Keratinocyte (primary cell): ENCODE measurements around the gene EIF2D. TPM values are rescaled to one million over a fixed set of nuclear protein-coding genes. Genes with fewer than 3 reads are reported as not detected.

ENCODE experiments used
- DNase-seq: peaks from one replicate; pipeline ENCODE4 v3.0.0-alpha.2; 2011; ENCODE audit warnings: low read depth, missing footprints, low spot score
- FAIRE-seq: peaks from 2 replicates; lab custom pipeline; 2011; peaks lifted over from hg19 to GRCh38; lab: Jason Lieb, UNC
- H2AFZ ChIP-seq: 2 replicates; pipeline ENCODE4 v1.6.0; 2012; ENCODE audit warnings: low read length, control low read depth, inconsistent platforms; ENCODE audit not compliant: control insufficient read depth
- H3K27ac ChIP-seq: 2 replicates; pipeline ENCODE4 v1.5.1; 2011; ENCODE audit warnings: low read length; ENCODE audit not compliant: control insufficient read depth, insufficient read depth
- H3K27me3 ChIP-seq: 3 replicates; pipeline ENCODE4 v1.6.0; 2011; ENCODE audit warnings: low read length; ENCODE audit not compliant: control insufficient read depth, insufficient read depth; ENCODE audit errors: extremely low read depth
- H3K36me3 ChIP-seq, 2 experiments: 2 replicates in 1 of 2; 3 replicates in 1 of 2; pipeline ENCODE4 v1.5.1; 2011; ENCODE audit warnings: low read length in 2 of 2, mild to moderate bottlenecking in 1 of 2; ENCODE audit not compliant: control insufficient read depth in 2 of 2, insufficient read depth in 2 of 2; ENCODE audit errors: extremely low read depth in 1 of 2
- H3K4me1 ChIP-seq: 3 replicates; pipeline ENCODE4 v1.5.1; 2011; ENCODE audit warnings: low read length; ENCODE audit not compliant: control insufficient read depth, insufficient read depth; ENCODE audit errors: extremely low read depth
- H3K4me2 ChIP-seq: 3 replicates; pipeline ENCODE4 v1.6.0; 2011; ENCODE audit warnings: low read depth, low read length; ENCODE audit not compliant: control insufficient read depth, insufficient read depth; ENCODE audit errors: extremely low read depth
- H3K4me3 ChIP-seq, 3 experiments: fragments of 200-600 bp in 1 of 3; sonication (generic) in 1 of 3; 2 replicates in 2 of 3; 3 replicates in 1 of 3; pipeline ENCODE4 v1.5.1; 2011 to 2016; ENCODE audit warnings: low read length in 3 of 3, mild to moderate bottlenecking in 3 of 3, control low read depth in 2 of 3, inconsistent platforms in 1 of 3, low read depth in 1 of 3, mixed read lengths in 1 of 3, mixed run types in 1 of 3, moderate library complexity in 1 of 3; ENCODE audit not compliant: control insufficient read depth in 2 of 3, insufficient read depth in 2 of 3; ENCODE audit errors: extremely low read depth in 1 of 3
- H3K79me2 ChIP-seq: 2 replicates; pipeline ENCODE4 v1.6.0; 2012; ENCODE audit warnings: low read length; ENCODE audit not compliant: control insufficient read depth, insufficient read depth
- H3K9ac ChIP-seq: 3 replicates; pipeline ENCODE4 v1.6.0; 2011; ENCODE audit warnings: low read length; ENCODE audit not compliant: control insufficient read depth, insufficient read depth; ENCODE audit errors: extremely low read depth
- H3K9me1 ChIP-seq: 3 replicates; pipeline ENCODE4 v1.6.0; 2011; ENCODE audit warnings: low read length; ENCODE audit not compliant: control insufficient read depth, insufficient read depth; ENCODE audit errors: extremely low read depth
- H3K9me3 ChIP-seq: 2 replicates; pipeline ENCODE4 v1.5.1; 2012; ENCODE audit warnings: low read depth, low read length; ENCODE audit not compliant: control insufficient read depth
- H4K20me1 ChIP-seq: 3 replicates; pipeline ENCODE4 v1.6.0; 2011; ENCODE audit warnings: low read length; ENCODE audit not compliant: control insufficient read depth, insufficient read depth; ENCODE audit errors: extremely low read depth
- EZH2 ChIP-seq: IDR thresholded peaks from one replicate; pipeline ENCODE4 v1.6.1; 2012; ENCODE audit warnings: inconsistent platforms, mild to moderate bottlenecking, low read length, moderate library complexity
- dilution Hi-C: fragments of 300-500 bp; cut with MboI; formaldehyde crosslinking; loops from one replicate; pipeline ENCODE4 v1.7.0; 2020; ENCODE audit warnings: low sequenced_read_pairs; ENCODE audit not compliant: extremely low pct_ligation_motif_present
- polyA plus RNA-seq, 5 experiments: library from polyadenylated mRNA; depleted of rRNA in 3 of 5; stranded (reverse) in 3 of 5; stranded (forward) in 1 of 5; unstranded in 1 of 5; fragments of >200 nt; gene quantifications; 1 replicate in 1 of 5; 2 replicates in 3 of 5; 3 replicates in 1 of 5; pipeline versions ENCODE4 v1.2.1 to v1.2.3, GENCODE V29; 2011 to 2012; ENCODE audit warnings: missing spikeins in 2 of 5, low read depth in 1 of 5, low replicate concordance in 1 of 5
- TF ChIP-seq, protein P1 (sequence below), 3 experiments: IDR thresholded peaks in 1 of 3; conservative IDR thresholded peaks in 1 of 3; optimal IDR thresholded peaks in 1 of 3; 2 replicates in 2 of 3; 3 replicates in 1 of 3; pipeline versions ENCODE3 to v1.5.1; 2011; ENCODE audit warnings: low read length in 3 of 3, mild to moderate bottlenecking in 3 of 3, moderate library complexity in 2 of 3, control low read depth in 1 of 3, inconsistent platforms in 1 of 3; ENCODE audit not compliant: insufficient read depth in 2 of 3; ENCODE audit errors: extremely low read depth in 1 of 3

EIF2D gene
- polyA plus RNA-seq, 1 donor (not counting 4 experiments of a cell fraction or from before 2014, with no cell fraction given): 60.6 TPM

- Histone ChIP-seq H3K4me3 (no peak overlapping the region), H2AFZ (no peak overlapping the region), H3K27me3 (no peaks in the 10 kb centered on the region), H4K20me1 (no peaks in the 10 kb centered on the region), H3K9me1 (peaks cover 4% of the 10 kb centered on the region), H3K4me1 (peaks cover 8% of the 10 kb centered on the region), H3K9ac (no peak overlapping the region), H3K27ac (no peak overlapping the region), H3K4me2 (no peak overlapping the region), H3K9me3 (no peaks in the 10 kb centered on the region), H3K36me3 (peaks cover 3 to 23% of the 10 kb centered on the region in 2 experiments), H3K79me2 (no peaks in the 10 kb centered on the region)
- dilution Hi-C loops: no loop called here
- FAIRE-seq: no peak
- no peak for DNase-seq
- TF ChIP-seq, protein P1, sequence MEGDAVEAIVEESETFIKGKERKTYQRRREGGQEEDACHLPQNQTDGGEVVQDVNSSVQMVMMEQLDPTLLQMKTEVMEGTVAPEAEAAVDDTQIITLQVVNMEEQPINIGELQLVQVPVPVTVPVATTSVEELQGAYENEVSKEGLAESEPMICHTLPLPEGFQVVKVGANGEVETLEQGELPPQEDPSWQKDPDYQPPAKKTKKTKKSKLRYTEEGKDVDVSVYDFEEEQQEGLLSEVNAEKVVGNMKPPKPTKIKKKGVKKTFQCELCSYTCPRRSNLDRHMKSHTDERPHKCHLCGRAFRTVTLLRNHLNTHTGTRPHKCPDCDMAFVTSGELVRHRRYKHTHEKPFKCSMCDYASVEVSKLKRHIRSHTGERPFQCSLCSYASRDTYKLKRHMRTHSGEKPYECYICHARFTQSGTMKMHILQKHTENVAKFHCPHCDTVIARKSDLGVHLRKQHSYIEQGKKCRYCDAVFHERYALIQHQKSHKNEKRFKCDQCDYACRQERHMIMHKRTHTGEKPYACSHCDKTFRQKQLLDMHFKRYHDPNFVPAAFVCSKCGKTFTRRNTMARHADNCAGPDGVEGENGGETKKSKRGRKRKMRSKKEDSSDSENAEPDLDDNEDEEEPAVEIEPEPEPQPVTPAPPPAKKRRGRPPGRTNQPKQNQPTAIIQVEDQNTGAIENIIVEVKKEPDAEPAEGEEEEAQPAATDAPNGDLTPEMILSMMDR (optimal IDR thresholded peaks at IDR 0.05 in 1 of 3, IDR thresholded peaks at IDR 0.05 in 1 of 3, conservative IDR thresholded peaks at IDR 0.05 in 1 of 3; ENCODE audit: extremely low read depth in 1 of 3, insufficient read depth in 2 of 3, low read length in 3 of 3): no peak
- no peak for TF ChIP-seq EZH2
Measured at GRCh38 chr1:206651958-206652890, 40.0 kb upstream of the EIF2D start.

- H3K79me2 ChIP-seq: no peaks in the 10 kb centered on the region
- H3K4me3 ChIP-seq: no peak overlapping the region
- FAIRE-seq (no peak), DNase-seq (no peak)
- peaks cover 3 to 32% of the 10 kb centered on the region in 2 experiments for H3K36me3 ChIP-seq
- H2AFZ ChIP-seq: no peak overlapping the region
- H3K9me3 ChIP-seq: no peaks in the 10 kb centered on the region
- dilution Hi-C loops: no loop called here
- TF ChIP-seq, protein P1 (optimal IDR thresholded peaks at IDR 0.05 in 1 of 3, IDR thresholded peaks at IDR 0.05 in 1 of 3, conservative IDR thresholded peaks at IDR 0.05 in 1 of 3; ENCODE audit: extremely low read depth in 1 of 3, insufficient read depth in 2 of 3, low read length in 3 of 3): no peak
- TF ChIP-seq EZH2: no peak
- peaks cover 8% of the 10 kb centered on the region for H3K4me1 ChIP-seq
- no peaks in the 10 kb centered on the region for H3K27me3 ChIP-seq
- no peak overlapping the region for H3K9ac ChIP-seq
- H3K4me2 ChIP-seq: no peak overlapping the region
- peaks cover 4% of the 10 kb centered on the region for H3K9me1 ChIP-seq
- H4K20me1 ChIP-seq: no peaks in the 10 kb centered on the region
- no peak overlapping the region for H3K27ac ChIP-seq
Measured at GRCh38 chr1:206651014-206651413, 38.7 kb upstream of the EIF2D start.
